H9 (cell line): ENCODE results near the gene COL8A1. TPM values are rescaled to one million over a fixed set of nuclear protein-coding genes. Genes with fewer than 3 reads are reported as not detected.

ENCODE experiments used
- DNase-seq: peaks from one replicate; pipeline ENCODE4 v3.0.0-alpha.2; 2017
- H2AFZ ChIP-seq: one replicate; pipeline ENCODE4 v1.6.1; 2013; ENCODE audit warnings: mild to moderate bottlenecking, low read length, control low read depth, moderate library complexity
- H2AK5ac ChIP-seq: 2 replicates; pipeline ENCODE4 v1.6.1; 2013; ENCODE audit warnings: low read length, control low read depth, mixed read lengths; ENCODE audit not compliant: insufficient read length
- H2BK120ac ChIP-seq: one replicate; pipeline ENCODE4 v1.6.1; 2013; ENCODE audit warnings: low read depth, mild to moderate bottlenecking, low read length, control low read depth, inconsistent platforms; ENCODE audit not compliant: poor library complexity, severe bottlenecking
- H2BK12ac ChIP-seq: 2 replicates; pipeline ENCODE4 v1.6.1; 2013; ENCODE audit warnings: low read length, control low read depth, mixed read lengths, low read depth; ENCODE audit not compliant: insufficient read length
- H2BK15ac ChIP-seq: 2 replicates; pipeline ENCODE4 v1.6.1; 2013; ENCODE audit warnings: low read depth, low read length, control low read depth
- H2BK20ac ChIP-seq: one replicate; pipeline ENCODE4 v1.6.1; 2013; ENCODE audit warnings: low read depth, mild to moderate bottlenecking, low read length, control low read depth, inconsistent platforms; ENCODE audit not compliant: poor library complexity, severe bottlenecking
- H2BK5ac ChIP-seq: 2 replicates; pipeline ENCODE4 v1.6.1; 2013; ENCODE audit warnings: low read length, control low read depth, mixed read lengths; ENCODE audit not compliant: insufficient read length
- H3K14ac ChIP-seq: 2 replicates; pipeline ENCODE4 v1.6.1; 2013; ENCODE audit warnings: low read length, control low read depth; ENCODE audit not compliant: insufficient read depth
- H3K18ac ChIP-seq: 2 replicates; pipeline ENCODE4 v1.6.1; 2013; ENCODE audit warnings: low read depth, mild to moderate bottlenecking, mixed read lengths, low read length, control low read depth; ENCODE audit not compliant: insufficient read length
- H3K23ac ChIP-seq: 2 replicates; pipeline ENCODE4 v1.6.1; 2013; ENCODE audit warnings: low read length, control low read depth, mixed read lengths, low read depth; ENCODE audit not compliant: insufficient read length
- H3K23me2 ChIP-seq: 2 replicates; pipeline ENCODE4 v1.6.1; 2013; ENCODE audit warnings: low read depth, mild to moderate bottlenecking, mixed read lengths, low read length, control low read depth; ENCODE audit not compliant: insufficient read length, poor library complexity, severe bottlenecking
- H3K27ac ChIP-seq: 2 replicates; pipeline ENCODE4 v1.5.1; 2013; ENCODE audit warnings: low read length, control low read depth, mixed read lengths, low read depth; ENCODE audit not compliant: insufficient read length
- H3K27me3 ChIP-seq: 2 replicates; pipeline ENCODE4 v1.6.1; 2013; ENCODE audit warnings: low read length, control low read depth, inconsistent platforms; ENCODE audit not compliant: insufficient read depth
- H3K4ac ChIP-seq: 2 replicates; pipeline ENCODE4 v1.6.1; 2013; ENCODE audit warnings: low read depth, mild to moderate bottlenecking, control low read depth, inconsistent platforms, low read length, moderate library complexity
- H3K4me1 ChIP-seq: 2 replicates; pipeline ENCODE4 v1.6.1; 2013; ENCODE audit warnings: low read length, control low read depth, inconsistent platforms; ENCODE audit not compliant: insufficient read depth
- H3K4me2 ChIP-seq: 2 replicates; pipeline ENCODE4 v1.6.1; 2013; ENCODE audit warnings: low read length, control low read depth, mixed read lengths; ENCODE audit not compliant: insufficient read length, insufficient read depth
- H3K56ac ChIP-seq: 2 replicates; pipeline ENCODE4 v1.6.1; 2013; ENCODE audit warnings: low read depth, mild to moderate bottlenecking, mixed read lengths, low read length, control low read depth; ENCODE audit not compliant: insufficient read length
- H3K79me1 ChIP-seq: 2 replicates; pipeline ENCODE4 v1.6.1; 2013; ENCODE audit warnings: low read depth, mild to moderate bottlenecking, moderate library complexity, low read length, control low read depth, inconsistent platforms; ENCODE audit not compliant: insufficient read depth, poor library complexity, severe bottlenecking
- H3K79me2 ChIP-seq: 2 replicates; pipeline ENCODE4 v1.6.1; 2013; ENCODE audit warnings: low read length, control low read depth, inconsistent platforms; ENCODE audit not compliant: insufficient read depth
- H3K9ac ChIP-seq: 2 replicates; pipeline ENCODE4 v1.6.1; 2013; ENCODE audit warnings: low read length, control low read depth, mixed read lengths; ENCODE audit not compliant: insufficient read length; ENCODE audit errors: extremely low read depth
- H3K9me3 ChIP-seq: one replicate; pipeline ENCODE4 v1.6.1; 2013; ENCODE audit warnings: low read depth, low read length, inconsistent platforms; ENCODE audit not compliant: control insufficient read depth
- H3T11ph ChIP-seq: one replicate; pipeline ENCODE4 v1.6.1; 2013; ENCODE audit warnings: mild to moderate bottlenecking, low read length, control low read depth, inconsistent platforms
- H4K20me1 ChIP-seq: one replicate; pipeline ENCODE4 v1.6.1; 2013; ENCODE audit not compliant: control insufficient read depth, insufficient read length, insufficient read depth
- H4K5ac ChIP-seq: 2 replicates; pipeline ENCODE4 v1.6.1; 2013; ENCODE audit warnings: low read depth, mild to moderate bottlenecking, mixed read lengths, low read length, control low read depth; ENCODE audit not compliant: insufficient read length
- H4K8ac ChIP-seq: replicated peaks from 2 replicates; pipeline ENCODE4 v1.6.1; 2013; ENCODE audit warnings: low read length, control low read depth, mixed read lengths, low read depth; ENCODE audit not compliant: insufficient read length
- H4K91ac ChIP-seq: 2 replicates; pipeline ENCODE4 v1.6.1; 2013; ENCODE audit warnings: low read depth, mild to moderate bottlenecking, moderate library complexity, mixed read lengths, low read length, control low read depth; ENCODE audit not compliant: insufficient read length
- H3K27ac Mint-ChIP-seq, 3 experiments: 2 replicates in 2 of 3; 3 replicates in 1 of 3; pipeline ENCODE4 v1.8.0; 2020 to 2021; ENCODE audit warnings: mixed read lengths in 3 of 3, mild to moderate bottlenecking in 1 of 3, moderate library complexity in 1 of 3
- H3K27me3 Mint-ChIP-seq: 2 replicates; pipeline ENCODE4 v1.8.0; 2021; ENCODE audit warnings: low read depth, mild to moderate bottlenecking, moderate library complexity, mixed read lengths
- H3K36me3 Mint-ChIP-seq, 3 experiments: 2 replicates in 2 of 3; 3 replicates in 1 of 3; pipeline ENCODE4 v1.8.0; 2020 to 2021; ENCODE audit warnings: low read depth in 3 of 3, mixed read lengths in 3 of 3; ENCODE audit not compliant: insufficient read depth in 1 of 3
- H3K4me1 Mint-ChIP-seq, 2 experiments: 2 replicates each; pipeline ENCODE4 v1.8.0; 2020; ENCODE audit warnings: mixed read lengths in 2 of 2
- H3K4me3 Mint-ChIP-seq, 2 experiments: 2 replicates in 1 of 2; 3 replicates in 1 of 2; pipeline ENCODE4 v1.8.0; 2020 to 2021; ENCODE audit warnings: mild to moderate bottlenecking in 2 of 2, mixed read lengths in 2 of 2, moderate library complexity in 1 of 2
- H3K9me3 Mint-ChIP-seq, 2 experiments: 2 replicates in 1 of 2; 3 replicates in 1 of 2; pipeline ENCODE4 v1.8.0; 2020; ENCODE audit warnings: mild to moderate bottlenecking in 2 of 2, mixed read lengths in 2 of 2, moderate library complexity in 1 of 2
- CTCF ChIP-seq: fragments of 200-600 bp; sonication (generic); conservative IDR thresholded peaks from 3 replicates; pipeline ENCODE4 v1.8.0; 2021; ENCODE audit warnings: antibody characterized with exemption, mild to moderate bottlenecking
- WGBS: extraction: QIAGEN DNeasy Blood & Tissue Kit; methylation state at CpG from one replicate; pipeline ENCODE4 v1.1.7; 2013; ENCODE audit warnings: missing lambda C conversion rate, low lambda C conversion rate, mixed read lengths; ENCODE audit not compliant: insufficient read length; ENCODE audit errors: extremely low coverage; 5-methylcytosine and 5-hydroxymethylcytosine counted together
- total RNA-seq: library from RNA; stranded (reverse); gene quantifications from 2 replicates; pipeline ENCODE4 v1.2.1, GENCODE V29; 2021

COL8A1 gene
- total RNA-seq, 1 experiment from 2014 or later, result 0.17 TPM

- Histone ChIP-seq H3K4me1 (peaks cover 4% of the 10 kb centered on the region), H2BK20ac (no peak overlapping the region), H2BK120ac (no peak overlapping the region), H3K23ac (no peak overlapping the region), H3K9me3 (no peaks in the 10 kb centered on the region), H2BK15ac (no peak overlapping the region), H4K20me1 (no peaks in the 10 kb centered on the region), H3K79me1 (no peaks in the 10 kb centered on the region), H3K23me2 (no peaks in the 10 kb centered on the region), H3K4ac (no peak overlapping the region), H3K4me2 (no peak overlapping the region), H3K79me2 (no peaks in the 10 kb centered on the region), H3T11ph (no peak overlapping the region), H3K56ac (no peak overlapping the region), H4K8ac (no peak overlapping the region), H3K14ac (no peak overlapping the region), H2AFZ (no peak overlapping the region), H2BK5ac (no peak overlapping the region), H2BK12ac (no peak overlapping the region), H3K27ac (no peak overlapping the region), H3K18ac (no peak overlapping the region), H3K9ac (no peak overlapping the region), H4K5ac (no peak overlapping the region), H3K27me3 (no peaks in the 10 kb centered on the region), H4K91ac (no peak overlapping the region), H2AK5ac (no peak overlapping the region)
- H3K4me3 Mint-ChIP-seq, result no peak overlapping the region
- peaks cover 8 to 16% of the 10 kb centered on the region in 2 experiments; a peak in 3 of 4 replicates for H3K4me1 Mint-ChIP-seq
- H3K27ac Mint-ChIP-seq, result no peak overlapping the region
- no peak for TF ChIP-seq CTCF
- H3K27me3 Mint-ChIP-seq, result no peaks in the 10 kb centered on the region
- H3K36me3 Mint-ChIP-seq, result peaks cover 0 to 5% (median 0%) of the 10 kb centered on the region in 3 experiments; a peak in 2 of 7 replicates
- no peak for DNase-seq
- peaks cover 0 to 7% of the 10 kb centered on the region in 2 experiments; a peak in 3 of 5 replicates for H3K9me3 Mint-ChIP-seq
- WGBS, result no CpG with 5 or more reads among the region's 1 CpG
These were observed 27.8 kb downstream of the COL8A1 start for GRCh38 chr3:99666201-99666600.
